Stimulated activated CD8-positive, alpha-beta memory T cell treated with anti-CD3 and anti-CD28 coated beads, Interleukin-12 subunit alpha, Interleukin-12 subunit beta, amount 100 ng/mL, for 24 hours (primary cell): Measurements from ENCODE around the gene CWC15.
A peak's percentile ranks its signal among the peaks of the same experiment; 100 is the strongest.
"Not testable (repeated sequence)": the region's sequence is repeated elsewhere in the genome, so short reads cannot be mapped to it uniquely, and the experiment has no call there.

Experiments
- DNase-seq: peaks from one replicate; pipeline ENCODE4 v3.0.0-alpha.2; 2020; ENCODE audit errors: extremely low read depth

CWC15 gene

DNA sequence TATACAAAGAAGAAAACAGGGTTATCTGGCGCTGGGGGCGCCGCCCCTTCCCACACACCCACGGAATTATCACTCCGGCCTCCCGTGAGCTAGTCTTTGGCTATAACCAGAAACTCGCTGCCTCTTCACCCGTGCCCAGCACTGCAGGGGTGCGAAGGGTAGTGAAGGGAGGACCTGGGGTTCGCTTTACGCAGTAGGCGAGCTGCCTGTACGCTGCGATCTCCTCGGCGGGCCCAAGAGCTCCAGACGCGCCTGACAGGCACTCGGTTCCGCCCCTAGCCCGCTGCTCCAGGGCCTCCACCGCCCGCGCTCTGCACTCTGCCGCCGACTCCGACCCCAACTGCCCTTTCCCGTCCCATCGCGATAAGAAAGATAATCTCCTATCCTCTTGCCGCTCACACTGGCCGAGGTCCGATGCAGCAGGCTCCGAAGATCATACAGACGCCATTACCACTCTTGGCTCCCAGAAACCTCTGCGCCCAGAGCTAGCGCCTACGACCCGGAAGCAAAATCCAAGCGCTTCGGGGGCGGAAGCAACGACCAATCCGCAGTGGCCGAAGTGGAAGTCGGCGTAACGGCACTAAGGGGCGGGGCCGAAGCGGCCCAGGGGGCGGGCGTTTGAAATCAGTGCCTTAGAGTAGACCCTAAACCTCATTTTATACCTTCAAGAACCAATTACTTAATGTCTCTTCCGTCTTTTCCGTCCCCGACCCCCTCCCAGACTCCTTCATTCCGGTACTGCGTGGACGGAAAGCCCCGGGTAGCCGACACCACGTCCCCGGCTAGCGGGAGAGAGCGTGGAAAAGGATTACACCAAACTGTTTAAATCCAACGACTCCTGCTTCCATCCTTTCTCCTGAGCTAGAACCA is at the start of gene CWC15, which contains the start of gene KDM4D:
TSS of gene CWC15 (minus strand) at position 458 of the 870 bp plus-strand sequence. CDS start 1,371 bp downstream, outside the sequence.
TSS of gene KDM4D (plus strand) at position 611 of the 870 bp plus-strand sequence. CDS start 23,664 bp downstream, outside the sequence.
- peak; percentile 82 for DNase-seq

DNA sequence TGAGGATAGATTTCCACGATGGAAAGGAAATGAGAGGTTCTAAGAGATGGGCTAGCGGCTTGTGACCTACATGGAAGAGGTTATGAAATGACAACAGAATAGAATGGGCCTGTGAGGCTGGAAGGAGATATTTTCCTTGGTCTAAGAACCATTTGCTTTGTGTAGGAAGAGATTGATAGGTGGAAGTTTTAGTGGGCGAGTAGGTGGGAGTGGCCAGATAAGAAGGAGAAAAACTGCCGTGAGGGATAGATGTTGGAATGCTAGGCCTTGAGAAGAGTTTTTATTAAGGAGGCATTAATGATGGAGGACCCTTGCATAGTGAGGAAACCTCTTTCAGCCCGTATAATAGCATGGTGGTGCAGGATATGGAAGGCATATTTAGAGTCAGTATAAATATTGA is 48.1 kb upstream of the CWC15 start:
- not testable (repeated sequence) for DNase-seq

GRCh38 chr11:95016139-95016538 is 42.8 kb upstream of the CWC15 start:
- DNase-seq: no peak

GRCh38 chr11:95014184-95014821 is 40.9 kb upstream of the CWC15 start:
- no peak for DNase-seq

DNA sequence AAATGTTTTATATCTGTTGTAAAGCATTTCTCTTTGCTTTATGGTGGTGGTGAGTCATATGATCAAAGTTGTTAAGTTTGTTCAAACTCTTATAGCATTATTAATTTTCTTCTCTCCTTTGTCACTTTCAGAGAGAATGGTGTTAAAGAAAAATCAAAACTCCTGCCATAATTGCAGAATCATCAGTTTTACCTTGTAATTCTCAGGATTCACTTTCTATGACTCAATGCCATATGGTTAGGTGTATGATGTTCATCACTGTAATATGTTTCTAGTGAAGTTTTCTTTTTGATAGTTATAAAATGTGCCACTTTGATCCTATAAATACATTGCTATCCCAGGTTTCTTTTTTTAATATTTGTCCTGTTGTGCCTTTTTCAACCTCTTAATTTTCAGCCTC is 38.0 kb upstream of the CWC15 start:
- no peak for DNase-seq

DNA sequence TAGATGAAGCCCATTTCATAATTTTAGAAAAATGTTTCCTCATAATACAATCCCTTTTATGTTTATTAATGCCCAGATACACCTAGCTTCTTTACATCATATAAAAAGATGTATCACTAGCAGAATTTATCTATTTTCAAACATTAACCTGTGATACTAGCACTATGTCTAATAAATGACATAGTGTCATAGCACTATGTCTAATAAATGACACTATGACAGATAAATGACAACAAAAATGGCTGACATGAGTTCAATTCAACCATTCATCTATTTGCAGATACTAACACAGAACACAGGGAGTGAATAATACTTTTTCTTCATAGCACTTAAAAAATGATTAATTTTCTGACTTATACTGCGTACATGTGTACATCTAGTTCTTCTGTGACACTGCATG is 32.3 kb upstream of the CWC15 start:
- DNase-seq: no peak

DNA sequence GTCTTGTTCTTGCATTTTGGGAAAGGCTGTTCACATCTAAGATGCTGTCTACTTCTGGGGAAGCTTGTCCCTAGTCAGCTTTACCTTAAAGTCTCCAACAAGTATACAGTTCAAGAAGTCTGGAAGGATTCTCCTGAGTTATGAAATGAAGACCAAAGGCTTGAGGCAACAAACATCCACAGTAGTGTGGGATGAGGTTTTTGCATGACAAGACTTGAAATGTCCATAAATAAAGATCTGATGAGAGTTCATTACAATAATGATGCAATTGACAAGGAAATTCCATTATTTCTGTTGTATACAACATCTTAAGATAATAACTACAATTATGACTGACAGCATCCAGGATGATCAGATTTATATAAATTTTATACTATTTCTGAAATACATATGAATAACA is 30.4 kb upstream of the CWC15 start:
- DNase-seq: no peak

DNA sequence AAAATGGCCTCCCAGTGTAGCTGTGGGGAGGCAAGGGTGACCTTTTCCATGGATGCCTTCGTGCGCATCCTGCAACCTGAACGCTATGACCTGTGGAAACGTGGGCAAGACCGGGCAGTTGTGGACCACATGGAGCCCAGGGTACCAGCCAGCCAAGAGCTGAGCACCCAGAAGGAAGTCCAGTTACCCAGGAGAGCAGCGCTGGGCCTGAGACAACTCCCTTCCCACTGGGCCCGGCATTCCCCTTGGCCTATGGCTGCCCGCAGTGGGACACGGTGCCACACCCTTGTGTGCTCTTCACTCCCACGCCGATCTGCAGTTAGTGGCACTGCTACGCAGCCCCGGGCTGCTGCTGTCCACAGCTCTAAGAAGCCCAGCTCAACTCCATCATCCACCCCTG is 24.9 kb upstream of the CWC15 start:
- DNase-seq: no peak

DNA sequence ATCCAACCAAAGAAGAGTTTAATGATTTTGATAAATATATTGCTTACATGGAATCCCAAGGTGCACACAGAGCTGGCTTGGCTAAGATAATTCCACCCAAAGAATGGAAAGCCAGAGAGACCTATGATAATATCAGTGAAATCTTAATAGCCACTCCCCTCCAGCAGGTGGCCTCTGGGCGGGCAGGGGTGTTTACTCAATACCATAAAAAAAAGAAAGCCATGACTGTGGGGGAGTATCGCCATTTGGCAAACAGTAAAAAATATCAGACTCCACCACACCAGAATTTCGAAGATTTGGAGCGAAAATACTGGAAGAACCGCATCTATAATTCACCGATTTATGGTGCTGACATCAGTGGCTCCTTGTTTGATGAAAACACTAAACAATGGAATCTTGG is 24.1 kb upstream of the CWC15 start:
- no peak for DNase-seq

DNA sequence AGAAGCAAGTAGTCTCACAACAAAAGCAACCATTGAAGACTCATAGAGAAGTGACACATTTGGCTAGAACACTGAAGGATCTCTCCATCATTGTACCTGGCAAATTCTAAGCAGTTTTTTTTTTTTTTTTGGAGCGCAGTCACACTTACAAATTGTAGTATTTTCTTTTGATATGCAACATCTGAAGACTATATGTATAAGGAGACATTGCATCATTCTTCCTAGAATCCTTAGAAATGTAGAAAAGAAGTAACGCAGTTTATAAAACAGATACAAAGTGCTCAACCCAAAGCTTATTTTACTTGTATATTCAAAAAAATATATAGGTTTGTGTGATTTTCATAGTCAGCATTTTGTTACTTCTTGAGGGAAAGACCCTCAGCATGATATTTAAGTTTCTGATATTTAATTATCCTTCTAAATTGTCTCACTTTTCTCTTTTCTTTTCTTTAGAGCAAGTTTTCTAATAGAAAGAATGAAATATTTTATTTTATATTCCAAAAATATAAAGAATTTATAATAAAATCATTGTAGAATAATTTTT is 20.1 kb upstream of the CWC15 start:
- no peak for DNase-seq

- DNase-seq: no peak
Measured at GRCh38 chr11:94988748-94989147, 15.4 kb upstream of the CWC15 start.

- no peak for DNase-seq
Measured at GRCh38 chr11:94987378-94987777, 14.0 kb upstream of the CWC15 start.

DNA sequence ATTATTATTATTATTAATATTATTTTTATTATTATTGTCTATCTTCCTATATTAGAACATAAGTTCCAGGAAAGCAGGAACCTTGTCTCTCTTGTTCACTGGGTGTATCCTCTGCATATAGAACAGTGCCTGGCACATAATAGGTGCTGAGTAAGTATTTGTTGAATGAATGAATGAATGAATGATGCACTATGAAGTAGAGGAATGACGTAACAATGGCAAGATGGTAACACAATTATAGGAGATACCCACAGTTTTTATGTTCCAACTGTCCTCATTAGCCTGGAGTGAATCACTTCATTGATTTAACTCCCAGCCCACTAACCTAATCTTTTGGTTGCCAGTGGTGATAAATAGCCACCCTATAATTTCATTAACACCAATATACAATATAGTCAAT is 2.2 kb upstream of the CWC15 start:
- DNase-seq: no peak

GRCh38 chr11:94974178-94974577 is 822 bp upstream of the CWC15 start:
- DNase-seq: no peak

DNA sequence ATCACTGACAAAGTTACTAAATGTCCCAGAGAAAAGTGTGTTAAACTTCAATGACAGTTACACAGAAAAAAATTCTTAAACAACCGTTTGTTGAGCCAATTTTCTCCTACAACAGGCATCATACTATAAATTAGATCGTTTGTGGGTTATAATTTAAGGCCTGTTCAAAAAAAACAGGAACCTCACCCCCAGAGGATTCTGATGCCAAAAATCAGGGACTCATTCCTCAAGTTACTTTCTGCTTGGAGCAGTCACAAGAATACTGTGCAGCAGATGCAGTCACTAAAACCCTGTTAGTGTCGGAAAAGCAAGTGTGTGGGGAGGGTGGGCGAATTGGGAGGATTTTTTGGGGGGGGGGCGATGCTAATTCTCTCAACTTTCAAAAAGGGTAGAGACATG is 657 bp downstream of the CWC15 start:
- no peak for DNase-seq

DNA sequence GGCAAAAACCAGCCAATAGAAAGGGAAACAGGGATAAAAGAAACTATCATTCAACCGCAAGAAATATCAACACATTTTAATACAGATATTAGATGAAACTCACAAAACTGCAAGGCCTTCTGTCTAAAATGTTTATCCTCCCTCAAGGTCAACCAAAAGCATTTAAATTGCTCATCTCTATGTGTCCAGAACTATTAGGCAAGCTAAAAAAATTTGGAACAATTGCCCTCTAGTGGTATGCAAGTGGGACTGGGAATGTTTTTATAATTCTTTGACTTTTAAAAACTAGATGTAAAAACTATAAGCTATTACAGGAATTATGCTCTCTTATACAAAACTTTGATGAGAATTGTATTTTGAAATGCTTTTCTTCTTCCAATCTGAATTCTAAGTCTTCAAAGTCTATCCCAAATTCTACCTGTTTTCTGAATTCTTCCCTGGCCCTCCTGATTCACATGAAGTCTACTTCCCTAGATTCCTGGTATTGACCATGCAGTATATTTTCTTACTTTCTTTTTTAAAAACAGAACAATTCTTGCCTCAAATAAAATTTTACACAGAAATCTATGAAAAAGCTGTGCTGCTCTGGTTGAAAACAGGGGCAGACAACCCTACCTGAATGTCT is 4.9 kb downstream of the CWC15 start:
- no peak for DNase-seq

GRCh38 chr11:94964934-94965333 is 8.4 kb downstream of the CWC15 start:
- DNase-seq: no peak

GRCh38 chr11:94961255-94961654 is 12.1 kb downstream of the CWC15 start:
- DNase-seq: no peak

GRCh38 chr11:94960488-94960887 is 12.9 kb downstream of the CWC15 start:
- no peak for DNase-seq

DNA sequence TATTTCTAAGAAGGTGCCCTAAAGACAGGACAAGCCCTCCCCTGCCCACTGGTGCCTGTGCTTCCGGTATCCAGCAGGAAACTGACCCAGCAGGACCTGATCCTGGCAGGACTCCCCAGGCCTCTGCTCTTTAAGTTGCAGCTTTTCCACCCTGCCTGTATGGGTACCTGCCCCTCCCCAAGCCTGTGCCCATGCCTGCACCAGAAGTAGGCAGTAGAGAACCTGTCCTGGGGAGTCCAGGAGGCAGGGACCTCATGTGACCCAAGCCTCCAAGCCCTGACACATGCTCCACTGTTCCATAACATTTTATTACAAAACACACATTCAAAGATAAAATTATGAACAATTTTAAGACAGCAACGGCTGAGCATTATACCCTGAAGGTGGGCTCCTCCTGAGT is 14.2 kb downstream of the CWC15 start:
- no peak for DNase-seq

- DNase-seq: no peak
Measured at GRCh38 chr11:94958121-94958696, 15.1 kb downstream of the CWC15 start.

DNA sequence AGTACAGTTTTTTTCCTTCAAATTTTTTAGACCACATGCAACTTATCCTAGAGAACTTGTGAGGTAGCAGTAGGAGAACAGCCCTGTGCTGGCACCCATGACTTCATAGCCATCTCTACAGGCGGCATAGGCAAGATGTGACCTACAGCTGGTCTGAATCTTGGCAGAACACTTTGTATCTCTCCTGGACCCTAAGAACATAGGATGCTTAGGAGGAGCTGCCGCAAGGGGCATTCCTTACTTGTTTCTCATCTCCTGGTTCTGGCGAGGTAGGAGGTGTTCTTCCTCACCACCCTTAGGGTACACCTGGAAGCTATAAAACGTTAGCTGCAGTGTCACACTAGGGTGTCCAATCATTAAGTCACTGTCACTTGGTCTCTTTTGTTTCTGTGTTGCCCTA is 16.4 kb downstream of the CWC15 start:
- DNase-seq: no peak
